Measurements from ENCODE around the gene C14orf180.

GRCh38 chr14:104571246-104571645, 8.3 kb upstream of the C14orf180 start:
- TF ChIP-seq, protein P1, sequence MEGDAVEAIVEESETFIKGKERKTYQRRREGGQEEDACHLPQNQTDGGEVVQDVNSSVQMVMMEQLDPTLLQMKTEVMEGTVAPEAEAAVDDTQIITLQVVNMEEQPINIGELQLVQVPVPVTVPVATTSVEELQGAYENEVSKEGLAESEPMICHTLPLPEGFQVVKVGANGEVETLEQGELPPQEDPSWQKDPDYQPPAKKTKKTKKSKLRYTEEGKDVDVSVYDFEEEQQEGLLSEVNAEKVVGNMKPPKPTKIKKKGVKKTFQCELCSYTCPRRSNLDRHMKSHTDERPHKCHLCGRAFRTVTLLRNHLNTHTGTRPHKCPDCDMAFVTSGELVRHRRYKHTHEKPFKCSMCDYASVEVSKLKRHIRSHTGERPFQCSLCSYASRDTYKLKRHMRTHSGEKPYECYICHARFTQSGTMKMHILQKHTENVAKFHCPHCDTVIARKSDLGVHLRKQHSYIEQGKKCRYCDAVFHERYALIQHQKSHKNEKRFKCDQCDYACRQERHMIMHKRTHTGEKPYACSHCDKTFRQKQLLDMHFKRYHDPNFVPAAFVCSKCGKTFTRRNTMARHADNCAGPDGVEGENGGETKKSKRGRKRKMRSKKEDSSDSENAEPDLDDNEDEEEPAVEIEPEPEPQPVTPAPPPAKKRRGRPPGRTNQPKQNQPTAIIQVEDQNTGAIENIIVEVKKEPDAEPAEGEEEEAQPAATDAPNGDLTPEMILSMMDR (IDR thresholded peaks at IDR 0.05) = no peak
- TF ChIP-seq POLR2A (IDR thresholded peaks at IDR 0.05) (no peak), POLR2AphosphoS5 (IDR thresholded peaks at IDR 0.05) (no peak)

Data from prostate gland (tissue), 2 donors.